22Rv1 (cell line): ENCODE results near the gene CCDC6.

Experiments
- H3K27ac ChIP-seq: fragments of 450-650 bp; 2 replicates; pipeline ENCODE4 v1.5.1; 2017
- CTCF ChIP-seq: fragments of 450-650 bp; IDR thresholded peaks from 2 replicates; pipeline ENCODE4 v1.5.1; 2017; ENCODE audit warnings: mild to moderate bottlenecking
- ZFX ChIP-seq: fragments of 450-650 bp; IDR thresholded peaks from 2 replicates; pipeline ENCODE4 v1.6.1; 2017; ENCODE audit warnings: antibody characterized with exemption, borderline replicate concordance

Gene CCDC6

GRCh38 chr10:59814878-59815277 is 91.5 kb downstream of the CCDC6 start:
- TF ChIP-seq ZFX (no peak), CTCF (no peak)
- H3K27ac ChIP-seq = no peak overlapping the region

- H3K27ac ChIP-seq = no peak overlapping the region
- TF ChIP-seq CTCF = no peak
Observed at GRCh38 chr10:59812519-59813122, 93.7 kb downstream of the CCDC6 start.

GRCh38 chr10:59809644-59809974 is 96.7 kb downstream of the CCDC6 start:
- no peak overlapping the region for H3K27ac ChIP-seq
- peak; percentile 56 for TF ChIP-seq CTCF
- no peak for TF ChIP-seq ZFX

GRCh38 chr10:59808896-59809643 is 97.3 kb downstream of the CCDC6 start:
- TF ChIP-seq CTCF (peak; percentile 91), ZFX (no peak)
- H3K27ac ChIP-seq = no peak overlapping the region

GRCh38 chr10:59807629-59808620 is 98.4 kb downstream of the CCDC6 start:
- TF ChIP-seq CTCF = no peak
- no peak overlapping the region for H3K27ac ChIP-seq

- TF ChIP-seq CTCF (peak; percentile 59), ZFX (no peak)
- no peak overlapping the region for H3K27ac ChIP-seq
Observed at GRCh38 chr10:59805014-59805413, 101.3 kb downstream of the CCDC6 start.

- TF ChIP-seq ZFX (no peak), CTCF (no peak)
- no peak overlapping the region for H3K27ac ChIP-seq
Observed at GRCh38 chr10:59804220-59804619, 102.1 kb downstream of the CCDC6 start.
